ENCODE measurements around the gene MRPL34.
A peak's percentile ranks its signal among the peaks of the same experiment; 100 is the strongest.

The MRPL34 gene

DNA sequence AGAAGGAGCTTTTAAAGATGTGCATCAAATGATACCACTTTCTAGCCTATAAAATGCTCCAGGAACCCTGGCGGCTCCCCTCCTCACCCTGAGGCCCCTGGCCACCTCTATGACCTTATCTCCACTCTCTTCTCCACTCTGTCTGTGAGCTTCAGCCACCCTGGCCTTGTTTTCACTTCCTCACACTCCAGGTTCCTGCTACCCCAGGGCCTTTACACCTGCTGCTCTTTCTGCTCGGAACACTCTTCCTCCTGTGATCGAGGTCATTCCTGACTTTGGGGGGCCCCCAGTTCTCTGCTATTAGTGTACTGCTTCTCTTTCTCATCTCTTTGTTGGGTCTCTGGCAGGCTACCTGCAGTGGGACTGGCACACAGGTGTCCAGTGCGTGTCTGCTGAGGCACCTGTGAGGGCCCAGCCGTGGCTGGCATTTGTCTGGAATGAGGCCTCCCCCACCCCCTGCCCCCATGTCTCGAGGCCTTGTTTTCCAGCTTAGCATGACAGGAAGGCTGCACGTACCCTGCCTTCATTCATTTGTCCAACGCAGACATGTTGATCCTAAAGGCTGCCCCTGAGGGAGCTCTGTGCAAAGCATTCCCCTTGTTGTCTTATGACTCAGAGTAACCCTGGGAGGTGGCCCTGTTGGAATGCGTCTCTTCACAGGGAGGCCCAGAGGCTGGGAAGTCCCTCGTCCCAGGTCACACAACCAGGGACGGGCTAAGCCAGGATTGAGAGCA is 6.0 kb downstream of the MRPL34 start:
- DNase-seq = no peak

DNA sequence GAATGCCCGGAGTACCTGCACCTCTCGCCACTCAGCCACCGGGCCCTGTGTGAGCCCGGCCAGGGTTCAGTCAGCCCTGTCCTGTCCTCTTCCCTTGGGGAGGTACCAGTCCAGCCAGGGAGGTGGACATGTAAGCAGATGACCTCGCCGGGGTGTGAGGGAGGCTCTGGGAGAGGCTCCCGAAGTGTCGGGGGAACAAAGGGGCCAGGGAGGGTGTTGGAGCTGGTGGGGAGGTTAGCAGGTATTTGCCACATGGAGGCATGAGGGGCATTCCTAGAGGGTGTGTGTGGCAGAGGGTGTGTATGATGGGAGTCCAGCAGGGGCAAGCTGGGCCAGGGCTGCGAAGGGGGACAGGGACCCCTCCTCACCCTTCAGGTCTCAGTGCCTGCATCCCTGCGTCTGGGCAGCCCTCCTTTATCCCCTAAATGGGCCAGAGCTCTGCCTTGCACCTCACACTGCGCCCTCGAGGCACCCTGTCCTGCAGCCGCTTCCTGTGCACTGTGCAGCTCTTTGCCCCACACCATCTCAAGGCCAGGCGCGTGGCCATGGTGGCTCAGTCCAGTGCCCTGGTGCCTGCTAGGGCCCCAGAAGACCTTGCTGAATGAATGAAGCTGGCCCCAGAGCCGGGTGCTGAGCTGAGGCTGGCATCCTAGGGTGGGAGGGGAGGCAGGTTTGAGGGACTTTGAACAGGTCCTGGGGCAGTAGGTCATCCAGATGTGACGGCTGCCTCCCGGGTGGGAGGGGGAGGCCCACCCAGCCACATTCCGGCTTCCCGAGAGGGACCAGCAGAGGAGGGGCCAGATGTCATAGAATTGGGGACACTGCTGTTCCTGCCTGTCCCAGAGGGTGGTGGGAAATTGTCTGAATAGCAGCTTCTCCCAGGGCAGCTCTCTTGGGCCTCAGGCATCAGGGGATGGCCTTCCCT is 6.8 kb downstream of the MRPL34 start:
- DNase-seq = no peak

DNA sequence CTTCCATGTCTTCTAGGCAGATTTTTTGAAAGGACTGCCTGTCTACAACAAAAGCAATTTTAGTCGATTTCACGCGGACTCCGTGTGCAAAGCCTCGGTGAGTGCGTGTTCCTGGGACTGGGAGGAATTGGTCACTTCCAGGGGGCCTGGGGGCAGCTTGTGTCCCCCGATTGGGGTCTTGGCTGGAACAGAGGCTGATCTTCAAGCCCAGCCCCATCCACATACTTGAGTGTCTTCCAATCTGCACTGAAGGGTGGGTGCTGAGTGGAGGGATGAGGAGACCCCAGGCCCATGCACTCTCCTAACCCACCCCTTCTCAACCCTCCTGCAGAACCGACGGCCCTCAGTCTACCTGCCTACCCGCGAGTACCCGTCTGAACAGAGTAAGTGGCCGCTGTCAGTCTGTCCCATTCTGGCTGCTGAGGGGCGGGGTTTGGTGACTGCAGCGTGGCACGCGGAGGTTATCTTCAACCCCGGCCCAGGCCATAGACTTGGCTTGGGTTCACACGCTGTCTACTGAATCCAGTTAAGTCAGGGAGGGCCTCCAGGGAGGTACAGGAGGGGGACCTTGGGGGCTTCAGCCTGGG is 8.4 kb downstream of the MRPL34 start:
- DNase-seq = no peak

GRCh38 chr19:17318966-17319365 is 13.3 kb downstream of the MRPL34 start:
- DNase-seq = no peak

DNA sequence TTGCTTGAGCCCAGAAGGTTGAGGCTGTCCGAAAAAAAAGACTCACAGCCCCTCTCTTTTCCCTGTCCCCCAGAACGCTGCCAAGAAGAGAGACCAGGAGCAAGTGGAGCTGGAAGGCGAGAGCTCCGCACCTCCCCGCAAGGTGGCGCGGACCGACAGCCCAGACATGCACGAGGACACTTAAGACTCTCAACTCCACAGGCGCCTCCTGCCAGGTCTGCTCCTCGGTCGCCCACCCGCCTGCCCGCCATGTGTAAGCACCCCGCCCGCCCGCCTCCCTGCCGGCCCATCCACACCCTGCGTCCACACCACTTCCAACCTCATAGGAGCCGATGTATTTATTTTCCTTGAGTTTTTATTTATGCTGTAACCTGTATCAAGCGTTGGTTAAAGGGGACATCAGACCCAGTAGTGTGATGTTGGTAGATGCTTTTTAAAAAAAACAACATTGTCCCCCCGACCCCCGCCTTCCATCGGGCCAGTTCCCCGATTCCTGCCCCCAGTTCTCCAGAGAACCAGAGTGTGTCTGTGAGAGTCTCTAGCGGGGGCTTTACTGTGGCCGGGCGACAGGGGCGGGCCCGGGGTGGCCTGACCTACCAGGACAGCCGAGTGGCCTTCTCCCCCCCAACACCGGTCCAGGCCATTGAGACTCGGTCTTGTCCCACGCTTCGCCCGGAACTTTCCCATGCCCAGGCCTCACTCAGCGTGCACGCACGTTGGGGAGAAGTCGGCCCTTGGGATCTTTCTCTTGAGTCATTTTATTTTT is 14.0 kb downstream of the MRPL34 start:
- DNase-seq = no peak

DNA sequence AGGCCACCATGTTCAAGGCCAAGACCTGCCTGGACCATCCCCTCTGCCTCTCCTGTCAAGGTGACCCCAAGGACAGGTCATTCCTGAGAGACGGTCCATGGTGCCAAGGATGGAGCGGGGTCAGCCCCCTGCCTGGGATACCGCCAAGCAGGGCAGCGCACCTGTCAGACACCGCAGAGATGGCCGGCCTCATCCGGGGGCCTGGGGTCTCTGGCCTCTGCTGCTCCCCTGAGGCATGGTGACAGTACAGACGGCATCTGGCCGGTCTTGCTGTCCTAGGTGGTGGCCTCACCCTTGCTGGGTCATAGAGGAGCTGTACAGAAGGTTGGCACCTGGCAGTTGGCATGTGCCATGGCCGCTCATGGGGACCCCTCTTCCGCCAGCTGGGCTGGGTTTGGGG is 14.8 kb downstream of the MRPL34 start:
- no peak for DNase-seq

DNA sequence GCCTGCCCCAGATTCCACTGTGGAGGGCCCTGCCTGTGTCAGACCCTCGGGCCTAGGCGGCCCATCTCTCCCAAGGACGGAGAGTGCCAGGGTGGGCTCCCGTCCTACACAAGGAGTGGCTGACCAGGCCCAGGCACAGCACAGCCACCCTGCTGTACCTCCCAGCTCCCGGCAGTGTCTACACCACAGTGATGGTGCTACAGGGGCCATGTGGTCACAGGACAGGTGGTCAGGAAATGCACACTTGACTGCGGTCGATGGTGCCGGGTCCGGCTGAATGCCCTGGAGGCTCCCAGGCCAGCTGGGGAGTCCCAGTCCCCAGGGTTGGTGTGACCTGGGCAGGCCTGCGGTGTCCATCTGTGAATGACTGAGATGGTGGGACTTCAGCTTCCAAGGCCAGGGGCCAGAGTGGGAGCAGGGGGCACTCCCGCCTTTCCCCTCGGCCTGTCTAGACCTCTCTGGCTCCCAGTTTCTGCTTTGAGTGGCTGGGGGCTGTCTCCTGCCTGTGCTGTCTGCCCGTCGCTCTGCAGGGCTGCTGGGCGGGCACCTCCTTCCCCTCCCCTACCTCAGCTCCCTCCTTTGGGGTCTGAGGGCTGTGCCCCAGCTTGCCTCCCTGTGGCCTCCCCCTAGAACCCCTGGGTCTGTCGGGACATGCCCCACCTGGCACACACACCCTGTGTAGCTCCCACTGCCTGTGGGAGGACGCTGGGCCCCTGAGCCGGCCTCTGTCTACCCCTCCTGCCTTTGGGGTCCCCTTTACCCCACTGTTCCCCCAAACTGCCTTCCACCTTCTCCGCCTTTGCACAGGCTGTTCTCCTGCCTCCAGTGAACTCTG is 16.2 kb downstream of the MRPL34 start:
- no peak for DNase-seq

DNA sequence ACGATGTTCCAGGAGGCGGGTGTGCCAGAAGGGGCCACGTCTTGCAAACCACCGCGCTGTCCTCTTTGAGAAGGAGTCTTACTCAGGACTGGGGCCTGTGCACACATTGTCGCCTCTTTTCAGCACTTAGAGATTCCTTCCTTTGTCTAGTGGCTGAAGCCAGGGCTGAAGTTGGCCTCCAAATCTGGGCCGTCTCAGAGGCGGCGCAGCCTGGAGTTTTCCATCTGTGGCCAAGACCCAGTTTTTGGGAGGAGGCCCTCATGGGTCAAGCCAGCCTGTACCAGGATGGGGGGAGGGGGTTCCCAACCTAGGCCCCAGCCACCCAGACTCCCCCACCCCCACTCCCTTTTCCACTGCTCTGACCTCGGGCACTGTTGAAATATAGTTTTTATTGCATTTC is 17.2 kb downstream of the MRPL34 start:
- DNase-seq = no peak

DNA sequence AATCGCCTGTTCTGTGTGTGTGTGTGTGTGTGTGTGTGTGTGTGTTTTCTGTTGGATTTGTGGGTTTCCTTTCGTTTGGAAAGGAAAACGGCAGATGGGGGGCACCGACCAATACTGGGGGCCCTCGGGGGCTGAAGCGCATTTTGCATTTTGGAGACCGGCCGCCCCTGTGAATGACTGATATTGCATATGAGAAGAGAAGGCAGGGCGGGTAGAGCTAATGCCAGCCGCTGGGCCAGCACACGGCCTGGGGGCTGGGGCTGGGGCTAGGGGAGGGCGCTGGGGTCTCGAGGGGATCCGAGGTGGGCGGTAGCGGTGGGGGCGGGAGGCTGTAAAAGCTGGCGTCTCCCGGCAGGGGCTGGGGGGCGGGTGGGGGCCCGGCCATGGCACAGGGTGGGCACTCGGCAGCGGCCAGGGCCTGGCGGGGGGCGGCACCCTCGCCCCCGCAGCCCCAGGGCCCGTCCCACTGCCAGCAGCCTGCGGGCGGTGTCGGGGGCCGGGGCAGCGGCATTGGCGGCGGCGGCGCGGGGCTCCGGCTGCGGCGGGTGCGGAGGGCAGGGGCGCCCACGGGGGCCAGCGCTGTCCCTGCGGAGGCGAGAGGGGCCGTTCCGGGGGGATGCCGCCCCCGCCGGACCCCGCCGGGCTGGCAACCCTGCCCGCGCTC is 17.8 kb downstream of the MRPL34 start:
- DNase-seq = no peak

GRCh38 chr19:17323964-17324332 is 18.3 kb downstream of the MRPL34 start:
- DNase-seq = no peak

GRCh38 chr19:17324357-17325114 is 18.9 kb downstream of the MRPL34 start:
- DNase-seq = no peak

DNA sequence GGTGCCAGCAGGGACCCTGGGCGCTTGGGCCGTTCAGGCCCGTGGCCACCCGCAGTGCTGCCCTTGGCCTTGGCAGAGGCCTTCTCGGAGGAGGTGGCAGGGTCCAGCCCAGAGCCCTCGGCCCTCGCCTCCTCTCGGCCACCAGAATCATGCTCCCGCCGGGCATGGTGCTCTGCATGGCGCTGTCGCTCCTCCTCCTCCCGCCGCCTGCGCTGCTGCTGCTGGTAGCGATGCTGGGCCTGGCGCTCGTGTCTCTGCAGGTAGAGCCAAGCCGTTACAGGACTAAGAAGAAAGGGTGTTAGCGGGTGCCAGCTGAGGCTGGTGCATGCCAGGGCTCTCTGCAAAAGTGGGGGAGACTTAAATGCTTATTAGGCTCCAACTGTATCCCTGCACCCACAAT is 19.5 kb downstream of the MRPL34 start:
- DNase-seq = no peak

GRCh38 chr19:17325881-17326594 is 20.4 kb downstream of the MRPL34 start:
- DNase-seq = no peak

- DNase-seq = no peak
These were observed 20.9 kb downstream of the MRPL34 start for GRCh38 chr19:17326595-17326966.

GRCh38 chr19:17327068-17327653 is 21.5 kb downstream of the MRPL34 start:
- no peak for DNase-seq

- peak; percentile 88 for DNase-seq
These were observed 22.2 kb downstream of the MRPL34 start for GRCh38 chr19:17327654-17328516.

- DNase-seq = no peak
These were observed 23.1 kb downstream of the MRPL34 start for GRCh38 chr19:17328517-17329365.

All from DMS153 (cell line).